Activated CD4-positive, alpha-beta T cell treated with anti-CD3 and anti-CD28 coated beads, Interleukin-2, amount 10 ng/mL, durations not matched to agents 24 days and 14 days (primary cell): ENCODE data around the gene FBXO41. TPM values are rescaled to one million over a fixed set of nuclear protein-coding genes. Genes with fewer than 3 reads are reported as not detected.

Experiments
- DNase-seq: peaks from one replicate; pipeline ENCODE4 v3.0.0; 2022
- H3K27ac Mint-ChIP-seq: one replicate; pipeline ENCODE4 v1.8.0; 2022; ENCODE audit warnings: mild to moderate bottlenecking, mixed read lengths
- H3K27me3 Mint-ChIP-seq: one replicate; pipeline ENCODE4 v1.8.0; 2022; ENCODE audit warnings: mixed read lengths
- H3K36me3 Mint-ChIP-seq: one replicate; pipeline ENCODE4 v1.8.0; 2022; ENCODE audit warnings: low read depth, mild to moderate bottlenecking, mixed read lengths
- H3K4me1 Mint-ChIP-seq: one replicate; pipeline ENCODE4 v1.8.0; 2021; ENCODE audit warnings: mixed read lengths
- H3K4me3 Mint-ChIP-seq: one replicate; pipeline ENCODE4 v1.8.0; 2022; ENCODE audit warnings: mild to moderate bottlenecking, moderate library complexity, mixed read lengths
- H3K9me3 Mint-ChIP-seq: one replicate; pipeline ENCODE4 v1.8.0; 2021; ENCODE audit warnings: mixed read lengths
- intact Hi-C: fragments of 100-400 bp; cut with micrococcal nuclease; formaldehyde crosslinking; loops from one replicate; pipeline ENCODE4 v1.15.1; 2023
- total RNA-seq: library from RNA; stranded (reverse); gene quantifications from 2 replicates; pipeline ENCODE4 v1.2.3, GENCODE V29; 2022

FBXO41 gene
- total RNA-seq, 1 donor from 2014 or later, result 33.8 TPM

DNA sequence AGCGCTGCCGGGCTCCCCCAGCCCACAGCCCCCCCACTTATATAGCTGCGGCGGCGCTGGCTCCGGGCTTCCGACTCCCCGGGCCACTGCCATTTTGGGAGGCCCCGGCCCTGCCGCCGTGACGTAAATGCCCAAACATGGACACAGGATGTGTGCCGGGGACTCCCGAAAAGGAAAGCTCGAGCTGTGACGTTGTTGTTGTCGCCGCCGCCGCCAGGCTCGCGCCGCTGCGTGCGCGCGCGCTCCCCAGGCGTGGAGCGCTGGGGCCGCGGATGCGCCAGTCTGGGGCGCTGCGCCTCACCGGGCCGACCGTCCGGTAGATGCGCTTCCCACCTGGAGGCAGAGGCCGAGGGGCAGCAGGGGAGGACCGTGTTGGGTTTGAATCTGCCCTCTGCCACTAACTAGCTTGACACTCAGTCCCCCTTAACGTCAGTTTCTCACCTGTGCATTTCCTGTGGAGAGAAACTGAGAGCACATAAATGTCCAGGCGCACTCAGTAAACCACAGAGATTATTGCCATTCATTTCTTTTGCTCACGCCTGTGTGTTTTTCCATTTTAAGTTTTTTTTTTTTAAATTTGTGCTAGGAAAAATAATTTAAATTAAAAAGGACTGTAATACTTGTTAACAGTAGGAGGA, 9.4 kb upstream of the FBXO41 start, which contains the start of gene EGR4:
Gene EGR4, minus strand, starts transcription at position 15 of the 638 bp plus-strand sequence. CDS start 231 bp downstream, outside the sequence.
- Mint-ChIP-seq H3K27ac (no peak within 1 kb of the TSS), H3K4me1 (peaks cover 13% of the 10 kb centered on the region), H3K9me3 (no peaks in the 10 kb centered on the region), H3K4me3 (peak within 1 kb of the TSS; percentile 81), H3K36me3 (no peaks in the 10 kb centered on the region), H3K27me3 (peaks cover 74% of the 10 kb centered on the region)
- peak; percentile 98 for DNase-seq
- intact Hi-C loops, result loop anchor here (1.0 to 5.0 kb wide), 4 partner anchors 8 to 444 kb away; partner anchors contain the start of genes ALMS1, CCT7 and TPRKB

DNA sequence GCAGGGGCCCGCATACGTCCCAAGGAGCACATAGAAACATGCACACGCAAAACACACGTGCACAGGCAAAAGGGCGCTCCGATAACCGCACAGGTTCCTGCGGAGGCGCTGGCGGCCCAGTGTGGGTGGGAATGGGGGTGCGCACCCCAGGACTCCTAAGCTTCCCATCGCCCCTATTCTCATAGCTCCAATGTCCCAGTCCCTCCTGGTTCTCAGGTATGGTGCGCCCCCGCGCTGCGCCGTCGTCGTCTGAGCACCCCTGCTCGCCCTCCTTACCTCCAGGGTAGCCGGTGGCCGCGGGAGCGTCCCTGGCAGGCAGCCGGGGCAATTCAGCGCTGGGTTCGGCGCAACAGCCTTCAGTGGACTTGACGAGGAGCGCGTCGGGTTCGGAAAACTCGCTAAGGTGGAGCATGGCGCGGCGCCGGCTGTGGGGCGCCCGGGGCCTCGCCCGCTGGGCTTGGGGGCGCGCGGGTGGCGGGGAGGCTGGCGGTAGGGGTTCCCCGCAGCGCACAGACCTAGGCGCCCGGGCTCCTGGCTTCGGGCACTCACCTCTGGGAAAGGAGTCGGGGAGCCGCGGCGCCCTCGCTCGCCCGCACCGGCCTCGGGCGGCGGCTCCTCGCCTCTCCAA, 8.7 kb upstream of the FBXO41 start:
- intact Hi-C loops, result loop anchor here (1.0 to 5.0 kb wide), 4 partner anchors 8 to 444 kb away; partner anchors contain the start of genes ALMS1, CCT7 and TPRKB
- no peaks in the 10 kb centered on the region for H3K36me3 Mint-ChIP-seq
- no peak overlapping the region for H3K27ac Mint-ChIP-seq
- no peaks in the 10 kb centered on the region for H3K9me3 Mint-ChIP-seq
- peaks cover 12% of the 10 kb centered on the region for H3K4me1 Mint-ChIP-seq
- peak; percentile 66 for DNase-seq
- peaks cover 76% of the 10 kb centered on the region for H3K27me3 Mint-ChIP-seq
- H3K4me3 Mint-ChIP-seq, result peak overlapping the region; percentile 81

DNA sequence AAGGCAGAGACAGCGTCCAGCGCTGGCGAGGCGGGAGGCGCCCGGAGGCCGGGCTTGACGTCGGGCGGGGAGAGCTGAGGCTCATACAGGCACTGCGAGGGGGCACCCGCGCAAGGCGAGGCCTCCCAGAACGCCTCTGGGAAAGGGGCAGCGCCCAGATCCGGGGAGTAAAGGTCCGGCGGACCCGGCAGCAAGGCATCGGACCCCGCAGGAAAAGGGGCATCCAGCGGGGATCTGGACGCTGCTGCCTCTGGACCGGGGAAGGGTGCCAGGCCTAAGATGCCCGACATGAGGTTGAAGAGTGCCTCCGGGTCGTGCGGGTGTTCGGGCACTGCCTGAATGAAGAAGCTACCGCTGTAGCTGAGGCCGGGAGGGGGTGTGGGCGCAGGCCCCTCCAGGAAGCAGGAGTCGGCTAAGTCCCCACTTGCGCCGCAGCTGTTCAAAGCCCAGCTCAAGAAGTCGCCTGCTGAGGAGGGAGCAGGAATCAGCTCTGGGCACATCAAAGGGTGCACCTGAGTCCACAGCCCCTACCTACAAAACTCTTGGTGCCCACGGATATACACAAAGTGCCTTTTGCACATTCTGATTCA, 8.1 kb upstream of the FBXO41 start:
- intact Hi-C loops, result loop anchor here (5.0 kb wide), 1 partner anchor 445 kb away; the partner anchor contains the start of gene TPRKB
- DNase-seq, result peak; percentile 61
- H3K27me3 Mint-ChIP-seq, result peaks cover 73% of the 10 kb centered on the region
- H3K9me3 Mint-ChIP-seq, result no peaks in the 10 kb centered on the region
- peaks cover 12% of the 10 kb centered on the region for H3K4me1 Mint-ChIP-seq
- H3K27ac Mint-ChIP-seq, result no peak overlapping the region
- H3K36me3 Mint-ChIP-seq, result no peaks in the 10 kb centered on the region
- H3K4me3 Mint-ChIP-seq, result peak overlapping the region; percentile 77

DNA sequence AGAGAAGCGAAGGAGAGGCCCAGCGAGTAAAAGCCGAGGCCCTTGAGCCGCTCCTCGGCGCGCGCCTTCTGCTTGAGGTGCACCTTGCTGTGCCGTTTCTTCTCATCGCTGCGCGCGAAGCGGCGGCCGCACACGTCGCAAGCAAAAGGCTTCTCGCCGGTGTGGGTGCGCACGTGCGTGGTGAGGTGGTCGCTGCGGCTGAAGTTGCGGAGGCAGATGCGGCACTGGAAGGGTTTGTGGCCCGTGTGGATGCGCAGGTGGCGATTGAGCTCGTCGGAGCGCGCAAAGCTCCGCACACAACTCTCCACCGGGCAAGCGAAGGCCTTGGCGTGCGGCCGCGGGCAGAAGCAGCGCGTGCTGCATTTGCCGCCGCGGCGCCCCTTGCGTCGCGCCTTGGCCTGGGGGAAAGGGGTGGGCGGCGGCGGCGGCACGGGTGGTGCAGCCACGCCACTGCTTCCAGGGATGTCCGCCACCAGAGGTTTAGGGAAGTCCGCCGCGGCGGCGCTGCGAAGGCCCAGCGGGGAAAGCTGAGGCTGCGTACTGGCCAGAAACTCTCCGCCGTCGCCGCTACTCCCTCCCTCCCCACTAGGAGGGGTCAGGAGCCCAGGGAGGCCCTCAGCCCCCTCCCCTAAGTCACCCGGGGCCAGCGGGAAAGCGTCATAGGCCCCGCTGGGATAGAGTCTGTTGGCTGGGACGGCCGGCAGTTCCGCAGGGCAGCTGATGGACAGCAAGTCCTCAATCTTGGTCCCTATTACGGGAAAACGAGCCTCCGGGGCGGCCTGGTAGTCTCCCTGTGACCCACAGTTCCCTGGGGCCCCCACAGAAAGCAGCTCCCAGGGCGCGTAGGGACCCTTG, 7.4 kb upstream of the FBXO41 start:
- H3K9me3 Mint-ChIP-seq, result no peaks in the 10 kb centered on the region
- H3K4me1 Mint-ChIP-seq, result peaks cover 12% of the 10 kb centered on the region
- intact Hi-C loops, result loop anchor here (2.0 to 5.0 kb wide), 2 partner anchors 371 to 446 kb away; partner anchors contain the start of gene TPRKB
- H3K27ac Mint-ChIP-seq, result no peak overlapping the region
- H3K27me3 Mint-ChIP-seq, result peaks cover 69% of the 10 kb centered on the region
- H3K36me3 Mint-ChIP-seq, result no peaks in the 10 kb centered on the region
- H3K4me3 Mint-ChIP-seq, result peak overlapping the region; percentile 77
- DNase-seq, result no peak

DNA sequence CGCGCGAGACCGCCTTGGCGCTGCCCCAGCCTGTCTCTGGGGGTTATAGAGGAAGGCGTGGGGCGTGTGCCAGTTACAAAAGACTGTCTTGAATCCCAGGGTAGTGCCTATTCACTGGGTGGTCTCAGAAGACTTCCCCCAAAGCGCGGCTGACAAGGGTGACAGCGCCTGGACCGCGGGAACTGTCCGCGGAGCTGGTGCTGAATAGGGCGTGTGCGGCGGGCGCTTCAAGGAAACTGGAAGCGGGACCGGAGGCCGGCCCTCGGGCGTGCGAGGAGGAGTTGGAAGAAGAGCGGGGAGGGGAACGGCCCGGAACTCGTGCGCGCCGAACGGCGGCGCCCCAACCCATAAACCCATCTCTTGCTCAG, 6.8 kb upstream of the FBXO41 start:
- H3K9me3 Mint-ChIP-seq, result no peaks in the 10 kb centered on the region
- peak overlapping the region; percentile 77 for H3K4me3 Mint-ChIP-seq
- H3K27me3 Mint-ChIP-seq, result peaks cover 68% of the 10 kb centered on the region
- intact Hi-C loops, result loop anchor here (2.0 to 5.0 kb wide), 2 partner anchors 370 to 446 kb away; partner anchors contain the start of gene TPRKB
- peak overlapping the region; percentile 27 for H3K27ac Mint-ChIP-seq
- peaks cover 13% of the 10 kb centered on the region for H3K4me1 Mint-ChIP-seq
- no peaks in the 10 kb centered on the region for H3K36me3 Mint-ChIP-seq
- DNase-seq, result peak; percentile 91

DNA sequence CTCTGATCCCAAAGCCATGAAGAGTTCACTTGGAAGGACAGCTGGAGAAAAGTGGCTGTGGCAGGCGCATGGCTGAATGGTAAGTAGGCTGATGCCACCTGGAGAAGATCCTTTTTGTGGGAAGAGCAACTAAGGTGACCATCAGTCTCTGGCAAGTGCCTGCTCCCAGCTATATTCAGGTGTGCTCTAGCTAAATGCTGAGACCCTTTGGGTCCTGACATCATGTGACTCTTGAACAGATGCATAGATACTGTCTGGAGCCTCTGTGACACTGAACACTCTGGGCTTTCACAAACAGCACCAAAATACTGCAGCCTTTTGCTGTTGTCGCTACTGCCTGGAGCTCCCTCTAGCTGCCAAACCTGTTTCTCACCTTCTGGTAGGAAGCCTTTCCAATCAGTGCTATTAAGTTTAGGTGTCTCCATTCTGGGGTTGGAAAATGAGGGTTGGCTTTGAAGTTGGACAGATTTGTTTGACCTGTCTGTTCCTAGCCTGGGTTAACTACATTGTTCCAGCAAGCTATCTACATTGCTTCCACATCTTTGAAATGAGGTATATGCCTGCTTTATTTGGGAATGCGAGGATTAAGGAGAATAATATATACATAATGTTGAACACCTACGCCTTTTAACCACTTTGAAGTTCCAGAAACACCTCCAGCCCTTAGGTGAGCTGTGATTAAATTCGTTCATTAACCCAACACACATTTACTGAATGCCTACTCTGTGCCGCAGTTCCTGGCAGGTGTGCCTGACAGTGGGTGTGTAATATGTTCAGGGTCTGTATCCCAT, 6.0 kb upstream of the FBXO41 start:
- Mint-ChIP-seq H3K4me3 (peak overlapping the region; percentile 36), H3K36me3 (no peaks in the 10 kb centered on the region), H3K9me3 (no peaks in the 10 kb centered on the region), H3K27me3 (peaks cover 60% of the 10 kb centered on the region), H3K27ac (peak overlapping the region; percentile 55), H3K4me1 (peaks cover 15% of the 10 kb centered on the region)
- intact Hi-C loops, result loop anchor here (2.0 to 5.0 kb wide), 2 partner anchors 369 to 447 kb away; partner anchors contain the start of gene TPRKB
- peak; percentile 87 for DNase-seq

DNA sequence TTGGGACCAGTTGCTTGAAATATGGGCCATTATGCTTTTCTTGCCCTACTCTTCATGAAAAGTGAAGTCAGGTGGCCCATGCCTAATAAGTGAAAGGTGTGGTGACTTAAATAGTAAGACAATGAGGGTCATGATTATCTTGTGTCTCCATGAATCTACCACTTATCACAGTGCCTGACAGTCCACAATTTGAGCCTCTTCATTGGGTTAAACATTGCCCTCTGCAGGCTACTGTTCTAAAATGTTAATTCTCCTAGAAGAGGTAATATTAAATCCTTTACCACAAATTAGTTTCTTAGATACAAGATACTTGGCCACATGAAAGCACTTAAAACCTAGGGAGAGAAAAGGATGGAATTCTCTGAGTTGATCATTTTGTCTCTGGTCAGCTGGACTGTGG, 5.0 kb upstream of the FBXO41 start:
- H3K4me1 Mint-ChIP-seq, result peaks cover 20% of the 10 kb centered on the region
- no peak overlapping the region for H3K4me3 Mint-ChIP-seq
- no peaks in the 10 kb centered on the region for H3K36me3 Mint-ChIP-seq
- H3K27ac Mint-ChIP-seq, result no peak overlapping the region
- peaks cover 51% of the 10 kb centered on the region for H3K27me3 Mint-ChIP-seq
- intact Hi-C loops, result no loop called here
- H3K9me3 Mint-ChIP-seq, result no peaks in the 10 kb centered on the region
- DNase-seq, result no peak

DNA sequence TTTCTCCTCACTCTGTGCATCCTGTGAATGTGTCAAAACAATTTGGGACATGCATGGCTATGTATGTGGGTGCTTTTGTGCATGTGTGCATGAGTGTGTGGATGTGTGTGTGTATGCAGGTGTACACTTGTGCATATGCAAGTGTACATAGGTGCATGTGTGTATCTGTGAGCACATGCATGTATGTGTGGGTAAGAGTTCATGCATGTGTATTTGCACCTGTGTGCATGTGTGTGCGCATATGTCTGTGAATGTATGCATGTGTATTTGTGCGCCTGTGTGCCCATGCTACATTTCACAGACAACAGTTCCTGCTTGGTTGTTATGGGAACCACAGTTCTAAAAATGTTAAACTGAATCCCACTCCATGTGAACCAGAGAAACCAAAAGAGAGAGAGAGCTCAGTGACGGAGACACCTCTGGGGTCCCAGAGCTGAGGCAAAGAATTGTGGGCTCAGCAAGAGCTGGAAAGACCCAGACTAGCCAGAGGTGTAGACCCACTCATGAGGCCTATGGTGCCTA, 1.9 kb upstream of the FBXO41 start:
- H3K9me3 Mint-ChIP-seq, result no peaks in the 10 kb centered on the region
- peaks cover 2% of the 10 kb centered on the region for H3K36me3 Mint-ChIP-seq
- H3K27ac Mint-ChIP-seq, result peak overlapping the region; percentile 9
- peak overlapping the region; percentile 85 for H3K4me3 Mint-ChIP-seq
- DNase-seq, result no peak
- peaks cover 36% of the 10 kb centered on the region for H3K27me3 Mint-ChIP-seq
- H3K4me1 Mint-ChIP-seq, result peaks cover 25% of the 10 kb centered on the region
- intact Hi-C loops, result no loop called here

DNA sequence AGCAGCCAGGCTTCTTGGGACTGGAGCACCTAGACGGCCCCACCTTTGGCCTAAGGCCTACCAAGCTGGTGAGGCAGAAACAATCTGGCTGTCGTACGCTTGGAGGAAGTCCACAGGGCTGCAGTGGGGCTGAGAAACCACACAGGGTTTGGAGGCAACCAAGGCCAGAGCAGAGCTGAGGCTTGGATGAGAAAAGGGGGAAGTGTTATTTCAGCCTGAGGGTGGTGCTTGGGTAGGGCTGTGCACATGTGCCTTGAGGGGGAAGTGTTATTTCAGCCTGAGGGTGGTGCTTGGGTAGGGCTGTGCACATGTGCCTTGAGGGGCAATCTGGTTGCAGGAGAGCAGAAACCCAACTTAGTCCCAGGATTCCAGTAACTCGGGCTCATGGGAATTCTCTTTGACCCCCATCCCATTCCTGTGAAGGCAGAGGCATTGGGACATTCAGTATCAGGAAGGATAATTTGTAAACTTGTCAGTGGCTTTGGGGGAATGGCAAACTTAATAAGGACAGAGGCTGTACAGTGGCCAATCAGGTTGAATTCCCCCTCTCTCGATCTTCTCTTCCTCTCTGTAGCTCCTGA, 971 bp upstream of the FBXO41 start:
- Mint-ChIP-seq H3K4me1 (peaks cover 21% of the 10 kb centered on the region), H3K4me3 (peak overlapping the region; percentile 85), H3K36me3 (peaks cover 5% of the 10 kb centered on the region), H3K27me3 (peaks cover 27% of the 10 kb centered on the region), H3K27ac (peak overlapping the region; percentile 78), H3K9me3 (no peaks in the 10 kb centered on the region)
- intact Hi-C loops, result loop anchor here (1.0 to 2.0 kb wide), 2 partner anchors 8 to 100 kb away; partner anchors contain the start of genes ALMS1 and EGR4
- DNase-seq, result peak; percentile 64

DNA sequence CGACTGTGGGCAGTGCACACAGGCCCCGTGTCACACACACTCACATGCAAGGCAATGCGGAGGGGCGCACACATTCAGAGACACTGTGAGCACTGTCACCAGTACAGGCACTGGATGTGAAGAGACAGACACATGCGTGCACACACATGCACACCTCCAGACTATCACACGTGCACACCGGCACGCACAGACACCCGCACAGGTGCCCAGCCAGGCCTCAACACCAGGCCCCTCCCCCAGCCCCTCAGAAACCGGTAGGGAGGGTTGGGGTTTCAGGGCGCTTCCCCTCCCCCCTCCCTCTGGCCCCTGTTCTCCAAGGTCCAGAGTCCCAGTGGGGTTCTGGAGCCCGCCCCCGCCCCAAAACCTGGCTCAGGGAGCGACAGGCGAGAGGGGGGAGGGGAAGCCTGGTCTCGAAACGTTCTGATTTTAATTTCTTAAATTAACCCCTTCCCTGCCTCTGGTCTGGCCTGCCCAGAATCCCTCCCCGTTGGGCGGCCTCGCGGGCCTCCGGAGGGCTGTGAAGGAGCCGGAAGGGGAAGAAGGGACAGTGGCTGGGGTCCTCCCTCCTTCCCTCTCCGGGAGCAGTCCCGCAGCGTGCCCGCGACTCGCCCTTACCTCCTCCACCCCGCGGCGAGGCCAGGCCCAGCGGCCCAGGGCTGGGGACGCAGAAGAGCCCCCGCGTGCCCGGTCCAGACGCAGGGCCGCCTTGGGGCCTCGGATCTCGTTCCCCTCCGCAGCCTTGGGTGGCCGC, 558 bp downstream of the FBXO41 start:
- Mint-ChIP-seq H3K27me3 (peaks cover 17% of the 10 kb centered on the region), H3K4me1 (peaks cover 27% of the 10 kb centered on the region), H3K9me3 (no peaks in the 10 kb centered on the region), H3K4me3 (peak overlapping the region; percentile 85), H3K27ac (peak overlapping the region; percentile 63), H3K36me3 (peaks cover 6% of the 10 kb centered on the region)
- intact Hi-C loops, result loop anchor here (1.0 to 2.0 kb wide), 3 partner anchors 14 to 101 kb away; partner anchors contain the start of genes ALMS1 and CCT7
- peak; percentile 67 for DNase-seq

DNA sequence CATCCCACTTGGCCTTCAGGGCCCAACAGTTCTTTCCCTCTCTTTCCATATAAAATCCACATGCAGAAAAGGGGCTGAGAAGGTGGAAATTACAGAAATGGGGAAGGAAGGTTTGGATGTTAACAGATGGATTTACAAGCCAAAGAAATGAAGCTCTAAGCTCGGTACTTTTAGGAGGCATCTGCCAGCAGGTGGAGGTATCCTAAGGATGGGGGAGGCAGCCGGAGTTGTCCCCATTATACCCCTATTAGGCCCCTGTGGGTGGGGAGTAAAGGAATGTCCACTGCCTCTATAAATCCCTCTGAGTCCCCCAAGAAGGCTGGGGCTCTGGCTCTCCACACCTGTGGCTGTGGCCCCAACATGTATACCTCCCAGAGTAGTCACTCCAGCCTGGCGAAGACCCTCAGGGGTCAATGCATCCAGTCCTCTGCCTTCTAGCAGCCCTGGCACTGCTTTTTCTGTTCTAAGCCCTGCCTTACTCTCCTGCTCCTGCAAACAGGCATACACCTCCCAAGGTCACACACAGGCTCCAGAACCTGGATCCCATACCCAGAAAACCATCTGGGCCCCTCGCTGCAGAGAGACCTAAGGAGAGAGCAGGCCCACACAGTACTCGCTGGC, 1.2 kb downstream of the FBXO41 start:
- H3K27me3 Mint-ChIP-seq, result peaks cover 10% of the 10 kb centered on the region
- H3K27ac Mint-ChIP-seq, result peak overlapping the region; percentile 63
- peaks cover 6% of the 10 kb centered on the region for H3K36me3 Mint-ChIP-seq
- H3K4me3 Mint-ChIP-seq, result peak overlapping the region; percentile 85
- H3K9me3 Mint-ChIP-seq, result no peaks in the 10 kb centered on the region
- intact Hi-C loops, result no loop called here
- peaks cover 27% of the 10 kb centered on the region for H3K4me1 Mint-ChIP-seq
- no peak for DNase-seq
